H9 (cell line): ENCODE data around the gene PKNOX2. TPM values are rescaled to one million over a fixed set of nuclear protein-coding genes. Genes with fewer than 3 reads are reported as not detected.

ENCODE experiments used
- DNase-seq: peaks from one replicate; pipeline ENCODE4 v3.0.0-alpha.2; 2017
- H2AFZ ChIP-seq: one replicate; pipeline ENCODE4 v1.6.1; 2013; ENCODE audit warnings: mild to moderate bottlenecking, low read length, control low read depth, moderate library complexity
- H2AK5ac ChIP-seq: 2 replicates; pipeline ENCODE4 v1.6.1; 2013; ENCODE audit warnings: low read length, control low read depth, mixed read lengths; ENCODE audit not compliant: insufficient read length
- H2BK120ac ChIP-seq: one replicate; pipeline ENCODE4 v1.6.1; 2013; ENCODE audit warnings: low read depth, mild to moderate bottlenecking, low read length, control low read depth, inconsistent platforms; ENCODE audit not compliant: poor library complexity, severe bottlenecking
- H2BK12ac ChIP-seq: 2 replicates; pipeline ENCODE4 v1.6.1; 2013; ENCODE audit warnings: low read length, control low read depth, mixed read lengths, low read depth; ENCODE audit not compliant: insufficient read length
- H2BK15ac ChIP-seq: 2 replicates; pipeline ENCODE4 v1.6.1; 2013; ENCODE audit warnings: low read depth, low read length, control low read depth
- H2BK20ac ChIP-seq: one replicate; pipeline ENCODE4 v1.6.1; 2013; ENCODE audit warnings: low read depth, mild to moderate bottlenecking, low read length, control low read depth, inconsistent platforms; ENCODE audit not compliant: poor library complexity, severe bottlenecking
- H2BK5ac ChIP-seq: 2 replicates; pipeline ENCODE4 v1.6.1; 2013; ENCODE audit warnings: low read length, control low read depth, mixed read lengths; ENCODE audit not compliant: insufficient read length
- H3K14ac ChIP-seq: 2 replicates; pipeline ENCODE4 v1.6.1; 2013; ENCODE audit warnings: low read length, control low read depth; ENCODE audit not compliant: insufficient read depth
- H3K18ac ChIP-seq: 2 replicates; pipeline ENCODE4 v1.6.1; 2013; ENCODE audit warnings: low read depth, mild to moderate bottlenecking, mixed read lengths, low read length, control low read depth; ENCODE audit not compliant: insufficient read length
- H3K23ac ChIP-seq: 2 replicates; pipeline ENCODE4 v1.6.1; 2013; ENCODE audit warnings: low read length, control low read depth, mixed read lengths, low read depth; ENCODE audit not compliant: insufficient read length
- H3K23me2 ChIP-seq: 2 replicates; pipeline ENCODE4 v1.6.1; 2013; ENCODE audit warnings: low read depth, mild to moderate bottlenecking, mixed read lengths, low read length, control low read depth; ENCODE audit not compliant: insufficient read length, poor library complexity, severe bottlenecking
- H3K27ac ChIP-seq: 2 replicates; pipeline ENCODE4 v1.5.1; 2013; ENCODE audit warnings: low read length, control low read depth, mixed read lengths, low read depth; ENCODE audit not compliant: insufficient read length
- H3K27me3 ChIP-seq: 2 replicates; pipeline ENCODE4 v1.6.1; 2013; ENCODE audit warnings: low read length, control low read depth, inconsistent platforms; ENCODE audit not compliant: insufficient read depth
- H3K4ac ChIP-seq: 2 replicates; pipeline ENCODE4 v1.6.1; 2013; ENCODE audit warnings: low read depth, mild to moderate bottlenecking, control low read depth, inconsistent platforms, low read length, moderate library complexity
- H3K4me1 ChIP-seq: 2 replicates; pipeline ENCODE4 v1.6.1; 2013; ENCODE audit warnings: low read length, control low read depth, inconsistent platforms; ENCODE audit not compliant: insufficient read depth
- H3K4me2 ChIP-seq: 2 replicates; pipeline ENCODE4 v1.6.1; 2013; ENCODE audit warnings: low read length, control low read depth, mixed read lengths; ENCODE audit not compliant: insufficient read length, insufficient read depth
- H3K56ac ChIP-seq: 2 replicates; pipeline ENCODE4 v1.6.1; 2013; ENCODE audit warnings: low read depth, mild to moderate bottlenecking, mixed read lengths, low read length, control low read depth; ENCODE audit not compliant: insufficient read length
- H3K79me1 ChIP-seq: 2 replicates; pipeline ENCODE4 v1.6.1; 2013; ENCODE audit warnings: low read depth, mild to moderate bottlenecking, moderate library complexity, low read length, control low read depth, inconsistent platforms; ENCODE audit not compliant: insufficient read depth, poor library complexity, severe bottlenecking
- H3K79me2 ChIP-seq: 2 replicates; pipeline ENCODE4 v1.6.1; 2013; ENCODE audit warnings: low read length, control low read depth, inconsistent platforms; ENCODE audit not compliant: insufficient read depth
- H3K9ac ChIP-seq: 2 replicates; pipeline ENCODE4 v1.6.1; 2013; ENCODE audit warnings: low read length, control low read depth, mixed read lengths; ENCODE audit not compliant: insufficient read length; ENCODE audit errors: extremely low read depth
- H3K9me3 ChIP-seq: one replicate; pipeline ENCODE4 v1.6.1; 2013; ENCODE audit warnings: low read depth, low read length, inconsistent platforms; ENCODE audit not compliant: control insufficient read depth
- H3T11ph ChIP-seq: one replicate; pipeline ENCODE4 v1.6.1; 2013; ENCODE audit warnings: mild to moderate bottlenecking, low read length, control low read depth, inconsistent platforms
- H4K20me1 ChIP-seq: one replicate; pipeline ENCODE4 v1.6.1; 2013; ENCODE audit not compliant: control insufficient read depth, insufficient read length, insufficient read depth
- H4K5ac ChIP-seq: 2 replicates; pipeline ENCODE4 v1.6.1; 2013; ENCODE audit warnings: low read depth, mild to moderate bottlenecking, mixed read lengths, low read length, control low read depth; ENCODE audit not compliant: insufficient read length
- H4K8ac ChIP-seq: replicated peaks from 2 replicates; pipeline ENCODE4 v1.6.1; 2013; ENCODE audit warnings: low read length, control low read depth, mixed read lengths, low read depth; ENCODE audit not compliant: insufficient read length
- H4K91ac ChIP-seq: 2 replicates; pipeline ENCODE4 v1.6.1; 2013; ENCODE audit warnings: low read depth, mild to moderate bottlenecking, moderate library complexity, mixed read lengths, low read length, control low read depth; ENCODE audit not compliant: insufficient read length
- H3K27ac Mint-ChIP-seq, 3 experiments: 2 replicates in 2 of 3; 3 replicates in 1 of 3; pipeline ENCODE4 v1.8.0; 2020 to 2021; ENCODE audit warnings: mixed read lengths in 3 of 3, mild to moderate bottlenecking in 1 of 3, moderate library complexity in 1 of 3
- H3K27me3 Mint-ChIP-seq: 2 replicates; pipeline ENCODE4 v1.8.0; 2021; ENCODE audit warnings: low read depth, mild to moderate bottlenecking, moderate library complexity, mixed read lengths
- H3K36me3 Mint-ChIP-seq, 3 experiments: 2 replicates in 2 of 3; 3 replicates in 1 of 3; pipeline ENCODE4 v1.8.0; 2020 to 2021; ENCODE audit warnings: low read depth in 3 of 3, mixed read lengths in 3 of 3; ENCODE audit not compliant: insufficient read depth in 1 of 3
- H3K4me1 Mint-ChIP-seq, 2 experiments: 2 replicates each; pipeline ENCODE4 v1.8.0; 2020; ENCODE audit warnings: mixed read lengths in 2 of 2
- H3K4me3 Mint-ChIP-seq, 2 experiments: 2 replicates in 1 of 2; 3 replicates in 1 of 2; pipeline ENCODE4 v1.8.0; 2020 to 2021; ENCODE audit warnings: mild to moderate bottlenecking in 2 of 2, mixed read lengths in 2 of 2, moderate library complexity in 1 of 2
- H3K9me3 Mint-ChIP-seq, 2 experiments: 2 replicates in 1 of 2; 3 replicates in 1 of 2; pipeline ENCODE4 v1.8.0; 2020; ENCODE audit warnings: mild to moderate bottlenecking in 2 of 2, mixed read lengths in 2 of 2, moderate library complexity in 1 of 2
- CTCF ChIP-seq: fragments of 200-600 bp; sonication (generic); conservative IDR thresholded peaks from 3 replicates; pipeline ENCODE4 v1.8.0; 2021; ENCODE audit warnings: antibody characterized with exemption, mild to moderate bottlenecking
- WGBS: extraction: QIAGEN DNeasy Blood & Tissue Kit; methylation state at CpG from one replicate; pipeline ENCODE4 v1.1.7; 2013; ENCODE audit warnings: missing lambda C conversion rate, low lambda C conversion rate, mixed read lengths; ENCODE audit not compliant: insufficient read length; ENCODE audit errors: extremely low coverage; 5-methylcytosine and 5-hydroxymethylcytosine counted together
- total RNA-seq: library from RNA; stranded (reverse); gene quantifications from 2 replicates; pipeline ENCODE4 v1.2.1, GENCODE V29; 2021

Gene PKNOX2
- total RNA-seq, 1 experiment from 2014 or later = 1.3 TPM

- DNase-seq = no peak
- H3K4me3 Mint-ChIP-seq = 0 out of 5 replicates have a peak overlapping the region, but pooled peaks of 1 of the 2 experiments have one; percentile 13
- Histone ChIP-seq H2BK12ac (no peak overlapping the region), H3K9ac (no peak overlapping the region), H4K5ac (no peak overlapping the region), H3K79me1 (no peaks in the 10 kb centered on the region), H2BK20ac (no peak overlapping the region), H3K9me3 (no peaks in the 10 kb centered on the region), H2BK120ac (no peak overlapping the region), H3K56ac (no peak overlapping the region), H3K4ac (no peak overlapping the region), H4K8ac (no peak overlapping the region), H2AFZ (no peak overlapping the region), H2BK15ac (no peak overlapping the region), H3K18ac (no peak overlapping the region), H4K91ac (no peak overlapping the region), H3K4me1 (no peaks in the 10 kb centered on the region), H2AK5ac (no peak overlapping the region), H3K27ac (no peak overlapping the region), H4K20me1 (no peaks in the 10 kb centered on the region), H2BK5ac (no peak overlapping the region), H3K27me3 (no peaks in the 10 kb centered on the region; the same call in 1 of the 2 replicates), H3K79me2 (no peaks in the 10 kb centered on the region), H3K4me2 (no peak overlapping the region), H3T11ph (no peak overlapping the region), H3K23me2 (no peaks in the 10 kb centered on the region), H3K14ac (no peak overlapping the region), H3K23ac (no peak overlapping the region)
- no CpG with 5 or more reads among the region's 13 CpGs for WGBS
- H3K9me3 Mint-ChIP-seq = no peaks in the 10 kb centered on the region
- peaks cover 46 to 75% of the 10 kb centered on the region in 2 experiments for H3K4me1 Mint-ChIP-seq
- peak overlapping the region in 1 of 3 experiments; percentile 16; a peak in 1 of 7 replicates for H3K27ac Mint-ChIP-seq
- H3K27me3 Mint-ChIP-seq = peaks cover 38% of the 10 kb centered on the region
- no peaks in the 10 kb centered on the region for H3K36me3 Mint-ChIP-seq
- TF ChIP-seq CTCF = no peak
Observed at GRCh38 chr11:125348141-125348651, 183.6 kb downstream of the PKNOX2 start.
